ENCODE measurements around the gene CHST3.

Gene CHST3

DNA sequence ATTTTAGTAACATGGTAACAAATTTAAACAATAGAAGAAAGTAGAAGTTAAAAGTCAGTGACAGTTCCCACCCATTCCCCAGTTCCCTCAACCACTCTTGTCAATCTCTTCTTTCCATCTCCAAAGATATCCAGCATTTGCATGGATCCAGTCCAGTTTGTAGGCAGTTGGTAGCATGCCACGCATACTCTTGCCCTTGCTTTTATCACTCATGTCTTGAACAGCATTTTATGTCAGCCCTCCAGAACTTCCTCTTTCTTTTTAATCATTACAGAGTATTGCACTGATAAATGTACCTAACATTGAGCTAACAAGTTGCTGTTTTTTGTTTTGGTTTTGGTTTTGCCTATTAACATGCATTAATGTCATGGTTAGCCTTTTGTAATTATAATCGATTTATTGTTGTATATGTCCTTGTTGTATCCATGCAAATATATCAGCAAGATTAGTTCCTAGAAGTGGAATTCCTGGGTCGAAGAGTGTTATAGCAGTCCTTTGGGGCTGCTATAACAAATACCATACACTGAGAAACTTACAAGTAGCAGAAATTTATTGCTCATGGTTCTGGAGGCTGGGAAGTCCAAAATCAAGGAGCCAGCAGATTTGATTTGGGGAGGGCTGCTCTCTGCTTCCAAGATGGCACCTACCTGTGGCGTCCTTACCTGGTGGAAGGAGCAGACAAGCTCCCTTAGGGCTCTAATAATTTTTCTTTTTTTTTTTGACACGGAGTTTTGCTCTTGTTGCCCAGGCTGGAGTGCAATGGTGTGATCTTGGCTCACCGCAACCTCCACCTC is 25.7 kb downstream of the CHST3 start:
- H3K4me1 ChIP-seq: peaks cover 12% of the 10 kb centered on the region
- no peak overlapping the region for H3K27ac ChIP-seq
- H3K9ac ChIP-seq: no peak overlapping the region
- no peak overlapping the region for H3K4me3 ChIP-seq
- H3K36me3 ChIP-seq: no peaks in the 10 kb centered on the region
- no peaks in the 10 kb centered on the region for H4K20me1 ChIP-seq
- H3K4me2 ChIP-seq: no peak overlapping the region
- H3K9me3 ChIP-seq: peaks cover 5% of the 10 kb centered on the region; the same call in 1 of the 2 replicates
- no peaks in the 10 kb centered on the region for H3K27me3 ChIP-seq
- TF ChIP-seq Cebpa-rat (IDR thresholded peaks at IDR 0.05): no peak

GRCh38 chr10:71990706-71991269 is 26.6 kb downstream of the CHST3 start:
- Histone ChIP-seq H3K9ac (no peak overlapping the region), H3K27ac (no peak overlapping the region)

GRCh38 chr10:71995449-71995848 is 31.3 kb downstream of the CHST3 start:
- no peaks in the 10 kb centered on the region for H3K27me3 ChIP-seq
- no peak overlapping the region for H3K27ac ChIP-seq
- TF ChIP-seq Cebpa-rat (IDR thresholded peaks at IDR 0.05): no peak
- no peak overlapping the region for H3K4me3 ChIP-seq
- no peak overlapping the region for H3K4me2 ChIP-seq
- H3K9ac ChIP-seq: no peak overlapping the region
- no peaks in the 10 kb centered on the region for H4K20me1 ChIP-seq
- H3K36me3 ChIP-seq: no peaks in the 10 kb centered on the region
- H3K4me1 ChIP-seq: peaks cover 46% of the 10 kb centered on the region
- H3K9me3 ChIP-seq: peaks cover 5% of the 10 kb centered on the region; the same call in 1 of the 2 replicates

More at GRCh38 chr10:71990706-71991269, 26.6 kb downstream of the CHST3 start:
- Histone ChIP-seq H3K27me3 (no peaks in the 10 kb centered on the region), H4K20me1 (no peaks in the 10 kb centered on the region), H3K36me3 (no peaks in the 10 kb centered on the region), H3K9me3 (peaks cover 5% of the 10 kb centered on the region; the same call in 1 of the 2 replicates), H3K4me3 (no peak overlapping the region), H3K4me1 (peaks cover 2% of the 10 kb centered on the region), H3K4me2 (no peak overlapping the region)
- no peak for TF ChIP-seq Cebpa-rat (IDR thresholded peaks at IDR 0.05)

DNA sequence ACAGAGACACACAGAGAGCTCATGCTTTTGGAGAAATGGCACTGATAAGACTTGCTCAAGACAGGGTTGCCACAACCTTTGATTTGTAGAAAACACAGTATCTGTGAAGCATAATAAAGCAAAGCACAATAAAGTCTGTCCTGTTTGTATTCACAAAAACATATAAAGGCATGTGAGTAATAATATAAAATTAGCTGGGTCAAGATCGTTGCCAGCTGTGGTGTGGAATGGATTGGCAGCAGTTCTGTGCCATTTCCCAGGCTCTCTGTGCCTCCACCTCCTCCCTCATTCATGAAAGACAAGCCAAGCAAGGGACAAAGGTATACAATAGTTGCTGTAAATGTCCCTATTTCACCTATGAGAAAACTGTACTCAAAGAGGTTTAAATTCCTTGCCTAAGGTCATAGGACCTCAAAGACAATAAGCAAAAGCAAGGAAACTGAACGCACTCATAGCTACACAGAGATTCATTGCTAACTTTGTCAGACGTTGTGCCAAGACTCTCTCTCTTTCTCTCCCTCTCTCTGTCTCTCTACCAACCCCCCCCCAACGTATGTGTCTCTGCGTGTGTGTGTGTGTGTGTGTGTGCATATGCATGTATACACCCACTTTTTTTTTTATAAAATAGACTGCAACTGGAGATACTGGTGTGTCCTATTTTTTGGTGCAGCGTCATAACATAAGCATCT is 31.8 kb downstream of the CHST3 start:
- H3K27ac ChIP-seq: no peak overlapping the region
- peaks cover 5% of the 10 kb centered on the region; the same call in 1 of the 2 replicates for H3K9me3 ChIP-seq
- peak overlapping the region; percentile 82; the same call in 1 of the 2 replicates for H3K4me2 ChIP-seq
- no peak for TF ChIP-seq Cebpa-rat (IDR thresholded peaks at IDR 0.05)
- no peaks in the 10 kb centered on the region for H3K27me3 ChIP-seq
- no peak overlapping the region for H3K4me3 ChIP-seq
- H3K9ac ChIP-seq: no peak overlapping the region
- H3K36me3 ChIP-seq: no peaks in the 10 kb centered on the region
- no peaks in the 10 kb centered on the region for H4K20me1 ChIP-seq
- peaks cover 52% of the 10 kb centered on the region for H3K4me1 ChIP-seq

GRCh38 chr10:71996592-71997371 is 32.6 kb downstream of the CHST3 start:
- Histone ChIP-seq H4K20me1 (no peaks in the 10 kb centered on the region), H3K27me3 (no peaks in the 10 kb centered on the region), H3K4me1 (peaks cover 59% of the 10 kb centered on the region), H3K36me3 (no peaks in the 10 kb centered on the region), H3K9me3 (peaks cover 5% of the 10 kb centered on the region; the same call in 1 of the 2 replicates), H3K9ac (no peak overlapping the region), H3K4me2 (peak overlapping the region; percentile 82), H3K4me3 (no peak overlapping the region), H3K27ac (no peak overlapping the region)
- TF ChIP-seq Cebpa-rat (IDR thresholded peaks at IDR 0.05): no peak

GRCh38 chr10:71998119-71998839 is 34.1 kb downstream of the CHST3 start:
- H3K4me2 ChIP-seq: peak overlapping the region; percentile 82
- H3K4me1 ChIP-seq: peaks cover 62% of the 10 kb centered on the region

DNA sequence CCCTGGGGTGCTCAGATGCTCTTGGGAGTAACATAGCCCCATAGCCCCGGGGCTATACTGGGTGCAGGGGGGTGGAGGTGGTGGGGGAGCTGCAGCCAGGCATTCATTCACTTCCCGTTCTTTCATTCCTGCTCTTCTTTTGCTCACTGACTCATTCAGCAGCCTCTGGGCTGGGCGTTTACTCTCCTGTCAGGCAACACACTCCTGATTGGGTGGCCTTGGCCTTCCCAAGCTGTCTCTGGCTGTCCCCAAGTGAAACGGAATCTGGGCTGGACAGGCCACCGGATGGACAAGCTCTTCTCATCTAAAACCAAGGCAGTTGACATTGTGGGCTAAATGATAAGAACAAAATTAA is 34.6 kb downstream of the CHST3 start:
- no peak overlapping the region for H3K4me3 ChIP-seq
- H3K27ac ChIP-seq: peak overlapping the region; percentile 79
- H3K4me2 ChIP-seq: peak overlapping the region; percentile 82
- no peak for TF ChIP-seq Cebpa-rat (IDR thresholded peaks at IDR 0.05)
- H3K9ac ChIP-seq: peak overlapping the region; percentile 64; the same call in 1 of the 2 replicates
- no peaks in the 10 kb centered on the region for H3K36me3 ChIP-seq
- H4K20me1 ChIP-seq: no peaks in the 10 kb centered on the region
- H3K9me3 ChIP-seq: peaks cover 5% of the 10 kb centered on the region; the same call in 1 of the 2 replicates
- no peaks in the 10 kb centered on the region for H3K27me3 ChIP-seq
- H3K4me1 ChIP-seq: peaks cover 62% of the 10 kb centered on the region

More at GRCh38 chr10:71998119-71998839, 34.1 kb downstream of the CHST3 start:
- Histone ChIP-seq H4K20me1 (no peaks in the 10 kb centered on the region), H3K9me3 (peaks cover 5% of the 10 kb centered on the region; the same call in 1 of the 2 replicates), H3K27me3 (no peaks in the 10 kb centered on the region), H3K27ac (peak overlapping the region; percentile 79), H3K36me3 (no peaks in the 10 kb centered on the region), H3K4me3 (no peak overlapping the region), H3K9ac (0 out of 2 replicates have a peak overlapping the region, but pooled peaks have one; percentile 64)
- no peak for TF ChIP-seq Cebpa-rat (IDR thresholded peaks at IDR 0.05)

DNA sequence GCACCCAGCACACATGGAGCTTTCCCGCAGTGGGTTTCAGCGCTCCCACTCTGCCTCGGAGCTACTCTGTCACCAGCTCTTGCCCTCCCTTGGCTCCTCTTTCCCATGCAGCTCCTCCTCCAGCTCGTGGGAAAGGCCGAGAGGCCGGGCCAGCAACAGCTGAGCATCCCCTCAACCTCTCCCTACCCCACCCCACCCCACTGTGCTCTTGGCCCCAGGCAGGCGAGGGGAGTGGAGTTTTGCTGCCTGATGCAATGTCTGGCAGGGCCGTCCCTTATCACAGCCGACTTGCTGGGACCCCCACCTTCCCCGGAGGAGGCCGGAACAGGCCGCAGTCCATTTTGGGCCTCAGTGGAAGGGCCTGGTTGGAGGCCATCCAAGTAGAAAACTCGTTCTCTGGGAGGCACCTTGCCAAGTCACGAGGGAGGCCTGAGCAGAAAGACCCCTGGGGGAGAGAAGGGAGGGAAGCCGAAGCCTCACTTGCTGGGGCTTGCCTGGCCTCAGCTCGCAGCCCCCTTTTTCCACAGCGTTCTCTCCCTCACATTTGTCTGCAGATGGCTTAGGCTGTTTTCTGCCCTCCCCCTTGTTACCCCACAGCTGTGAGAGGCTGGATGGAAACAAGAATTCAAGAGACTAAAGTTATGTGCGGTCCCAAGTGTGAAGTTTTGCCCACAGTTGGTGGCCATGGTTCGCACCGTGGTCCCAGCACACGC is 35.3 kb downstream of the CHST3 start:
- no peaks in the 10 kb centered on the region for H4K20me1 ChIP-seq
- peak overlapping the region; percentile 82 for H3K4me2 ChIP-seq
- peaks cover 62% of the 10 kb centered on the region for H3K4me1 ChIP-seq
- H3K27me3 ChIP-seq: no peaks in the 10 kb centered on the region
- peak overlapping the region; percentile 64; the same call in 1 of the 2 replicates for H3K9ac ChIP-seq
- H3K4me3 ChIP-seq: no peak overlapping the region
- peaks cover 3% of the 10 kb centered on the region; the same call in 1 of the 2 replicates for H3K9me3 ChIP-seq
- no peaks in the 10 kb centered on the region for H3K36me3 ChIP-seq
- H3K27ac ChIP-seq: peak overlapping the region; percentile 79
- TF ChIP-seq Cebpa-rat (IDR thresholded peaks at IDR 0.05): no peak
